ENCODE results near the gene HLA-A. TPM values are rescaled to one million over a fixed set of nuclear protein-coding genes. Genes with fewer than 3 reads are reported as not detected.
"Not testable (repeated sequence)": the region's sequence is repeated elsewhere in the genome, so short reads cannot be mapped to it uniquely, and the experiment has no call there.

HLA-A gene
- total RNA-seq, 1 experiment from 2014 or later: 2,135 TPM

- DNase-seq (ENCODE audit: low read depth): no peak
Observed at GRCh38 chr6:29961966-29962365, 19.6 kb downstream of the HLA-A start.

DNA sequence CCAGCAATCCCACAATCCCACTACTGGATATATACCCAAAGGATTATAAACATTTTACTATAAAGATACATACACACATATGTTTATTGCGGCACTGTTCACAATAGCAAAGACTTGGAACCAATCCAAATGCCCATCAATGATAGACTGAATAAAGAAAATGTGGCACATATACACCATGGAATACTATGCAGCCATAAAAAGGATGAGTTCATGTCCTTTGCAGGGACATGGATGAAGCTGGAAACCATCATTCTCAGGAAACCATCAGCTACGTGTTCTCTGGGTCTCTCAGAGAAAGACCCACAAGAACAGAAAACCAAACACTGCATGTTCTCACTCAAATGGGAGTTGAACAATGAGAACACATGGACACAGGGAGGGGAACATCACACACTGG lies 21.4 kb downstream of the HLA-A start:
- not testable (repeated sequence) for DNase-seq (ENCODE audit: low read depth)

- no peak for DNase-seq (ENCODE audit: low read depth)
Observed at GRCh38 chr6:29964518-29964886, 22.2 kb downstream of the HLA-A start.

DNA sequence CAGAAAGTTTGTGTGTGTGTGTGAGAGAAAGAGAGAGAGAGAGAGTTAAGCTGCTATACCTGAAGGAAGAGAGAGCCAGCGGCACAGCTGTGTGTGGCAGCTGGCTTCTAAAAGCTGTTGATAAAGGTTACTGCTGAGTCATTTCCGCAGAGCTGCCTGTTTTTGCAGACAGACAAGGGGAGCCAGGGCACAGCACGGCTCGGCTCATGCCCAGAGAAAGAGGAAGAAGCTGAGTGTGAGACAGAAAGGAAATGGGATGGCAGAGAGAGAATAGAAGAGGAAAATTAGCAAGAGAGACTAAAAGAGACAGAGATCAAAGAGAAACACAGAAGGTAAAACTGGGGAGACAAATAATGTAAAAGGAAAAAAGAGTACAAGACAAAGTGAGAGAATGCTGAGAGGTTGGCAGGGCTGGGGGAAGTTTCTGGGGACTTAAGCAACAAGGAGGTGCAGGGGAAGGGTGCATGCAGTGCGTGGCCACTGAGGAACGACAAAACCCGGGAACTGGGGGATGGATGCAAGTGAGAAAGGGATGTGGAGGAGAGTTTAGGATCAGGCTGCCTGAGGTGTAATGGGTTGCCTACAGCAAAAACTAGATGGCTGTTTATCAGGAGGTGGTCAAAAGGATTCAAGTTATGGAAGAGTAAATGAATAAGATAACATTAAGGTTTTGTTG lies 22.7 kb downstream of the HLA-A start:
- peak; percentile 96 for DNase-seq (ENCODE audit: low read depth)

- DNase-seq (ENCODE audit: low read depth): no peak
Observed at GRCh38 chr6:29965563-29965872, 23.2 kb downstream of the HLA-A start.

DNA sequence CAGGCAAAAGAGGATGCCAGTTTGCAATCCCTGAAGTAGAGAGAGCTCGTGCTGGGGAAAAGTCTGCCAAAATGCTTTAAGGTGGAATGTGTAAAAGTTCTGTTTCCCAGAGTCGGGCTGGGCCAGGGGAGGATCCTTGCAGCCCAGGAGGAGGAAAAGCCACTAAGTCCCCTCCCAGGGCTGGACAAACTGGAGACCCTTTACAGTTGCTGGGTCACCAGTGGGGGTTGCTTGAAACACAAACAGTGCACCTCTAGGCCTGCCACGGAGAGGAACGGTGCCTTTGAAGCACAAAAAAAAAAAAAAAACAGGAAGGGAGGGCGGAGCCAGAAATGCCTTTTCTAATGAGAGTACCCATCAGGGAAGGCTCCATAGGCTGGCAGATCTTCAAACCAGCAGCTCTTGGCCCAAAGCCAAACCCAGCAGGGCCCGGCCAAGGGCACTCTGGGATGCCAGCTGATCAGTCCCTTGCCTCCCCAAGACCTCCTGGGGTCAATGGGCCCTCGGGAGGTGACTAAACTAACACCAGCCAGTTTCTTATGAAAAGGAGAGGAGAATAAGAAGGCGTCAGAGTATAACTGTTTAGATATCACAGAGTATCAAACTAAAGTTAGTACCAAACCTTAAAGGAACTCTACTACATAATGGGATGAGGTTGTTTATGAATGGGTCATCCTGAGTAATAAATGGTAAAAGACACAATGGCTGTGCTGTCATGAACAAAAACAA lies 23.7 kb downstream of the HLA-A start:
- DNase-seq (ENCODE audit: low read depth): peak; percentile 98

DNA sequence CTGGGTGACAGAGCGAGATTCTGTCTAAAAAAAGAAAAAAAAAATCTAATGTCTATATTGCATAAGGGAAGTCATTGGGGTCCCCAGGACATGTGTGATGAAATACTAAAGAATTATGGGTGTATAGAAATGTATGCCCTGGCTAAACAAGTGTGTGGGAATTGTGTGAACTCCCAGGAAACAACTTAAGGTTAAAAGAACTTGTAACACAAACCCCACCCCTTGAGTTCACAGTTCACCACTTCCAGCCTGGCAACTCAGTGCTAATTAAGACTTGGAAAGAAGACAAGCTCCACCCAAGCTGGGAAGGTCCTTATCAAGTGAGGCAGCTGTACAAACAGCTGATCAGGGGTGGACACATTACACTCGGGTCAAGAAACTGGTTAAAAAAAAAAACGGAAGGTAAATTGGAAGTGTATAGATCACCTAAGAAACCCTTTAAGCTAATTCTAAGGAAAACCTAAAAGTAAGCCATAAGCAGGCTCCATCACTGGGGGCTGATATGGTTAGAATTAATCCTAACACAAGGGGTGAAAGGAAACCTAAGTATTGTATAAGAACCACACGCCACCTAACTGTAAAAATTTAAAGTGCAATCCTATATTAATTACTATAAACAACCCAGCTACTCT lies 25.2 kb downstream of the HLA-A start:
- DNase-seq (ENCODE audit: low read depth): peak; percentile 62

GRCh38 chr6:29968130-29968529 lies 25.8 kb downstream of the HLA-A start:
- DNase-seq (ENCODE audit: low read depth): peak; percentile 96

GRCh38 chr6:29968905-29969304 lies 26.6 kb downstream of the HLA-A start:
- no peak for DNase-seq (ENCODE audit: low read depth)

- no peak for DNase-seq (ENCODE audit: low read depth)
Observed at GRCh38 chr6:29970711-29971110, 28.4 kb downstream of the HLA-A start.

DNA sequence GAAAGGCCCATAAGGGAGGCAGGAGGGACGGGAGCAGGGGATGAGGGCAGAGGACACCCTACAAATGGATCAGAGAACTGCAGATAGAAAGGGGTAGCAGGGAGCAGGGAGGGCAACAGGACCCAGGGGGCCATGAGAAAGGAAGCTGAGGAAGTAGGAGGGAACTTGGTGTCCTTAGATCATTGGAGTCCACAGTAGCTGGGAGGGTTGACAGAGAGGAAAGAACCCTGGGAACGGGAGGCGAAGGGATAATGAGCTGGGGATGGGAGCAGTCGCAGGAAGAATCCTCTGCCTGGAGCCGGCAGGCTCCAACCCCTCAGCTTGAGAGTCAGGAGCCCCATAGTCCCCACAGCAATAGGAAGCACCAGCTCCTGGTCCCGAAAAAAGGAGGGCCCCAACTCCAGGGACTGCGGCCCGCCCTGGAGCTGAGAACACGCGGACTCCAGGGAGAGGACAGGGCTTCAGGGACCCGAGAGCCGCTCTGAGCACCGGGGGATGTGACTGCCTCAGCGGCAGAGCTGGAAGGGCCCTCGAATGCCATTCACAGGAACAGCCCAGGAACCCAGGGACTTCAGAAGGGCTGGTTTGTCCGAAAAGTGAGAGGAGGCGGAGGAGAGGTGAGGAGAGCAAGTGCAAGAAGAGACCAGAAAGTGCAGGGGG lies 32.7 kb downstream of the HLA-A start:
- DNase-seq (ENCODE audit: low read depth): no peak

- no peak for DNase-seq (ENCODE audit: low read depth)
Observed at GRCh38 chr6:29975561-29975907, 33.2 kb downstream of the HLA-A start.

DNA sequence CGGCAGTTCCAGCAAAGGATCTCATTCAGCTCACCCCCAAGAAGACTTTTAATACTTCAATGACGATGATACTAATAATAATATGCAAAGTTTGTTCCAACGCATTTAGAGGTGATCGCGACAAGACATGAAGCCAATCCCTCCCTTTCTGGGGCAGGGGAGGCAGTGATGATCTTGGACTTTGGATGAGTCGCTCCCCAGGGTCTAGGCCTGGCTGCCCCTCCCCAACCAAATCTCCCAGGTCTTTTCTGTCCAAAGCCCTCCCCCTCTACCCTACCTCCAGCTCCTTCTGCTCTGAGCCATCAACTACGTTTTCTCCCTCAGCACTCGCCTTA lies 33.9 kb downstream of the HLA-A start:
- no peak for DNase-seq (ENCODE audit: low read depth)

DNA sequence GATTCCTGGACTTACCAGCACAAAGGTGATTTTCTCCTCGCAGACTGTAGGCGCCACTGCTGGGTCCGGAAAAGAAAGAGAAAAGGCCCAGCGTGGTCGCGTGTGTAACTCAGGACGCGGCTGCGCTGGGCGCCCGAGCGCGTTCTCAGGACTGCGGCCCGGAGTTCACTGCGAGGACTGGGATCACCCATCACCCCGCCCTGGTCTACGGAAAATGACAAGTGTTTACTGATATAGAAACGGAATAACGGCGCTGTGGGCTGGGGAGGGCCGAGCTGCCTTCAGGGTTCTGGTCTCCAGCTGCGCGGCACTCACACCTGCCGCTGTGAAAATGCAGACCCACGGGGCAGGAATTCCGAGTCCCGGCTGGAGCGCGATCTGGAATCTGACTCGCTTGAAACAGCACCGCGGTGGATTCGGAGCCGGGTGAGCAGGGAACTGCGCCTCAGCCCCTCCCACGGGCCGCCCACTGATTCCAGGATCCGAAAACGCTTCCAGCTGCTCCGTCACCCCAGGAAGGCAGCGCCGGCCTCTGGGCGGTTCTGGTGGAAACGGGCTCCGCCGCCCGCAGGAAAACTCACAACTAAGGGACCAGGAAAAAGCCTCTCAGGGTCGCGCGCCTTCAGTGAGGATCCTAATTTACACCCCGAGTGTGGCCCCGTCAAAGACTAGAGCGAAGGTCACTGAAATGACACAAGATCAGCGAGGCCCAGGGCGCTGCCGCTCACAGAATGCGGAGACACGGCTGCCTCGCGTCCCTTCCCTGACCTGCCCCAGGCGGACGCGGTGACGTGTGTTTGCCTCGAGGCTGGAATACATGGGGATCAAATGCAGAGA lies 34.5 kb downstream of the HLA-A start:
- peak; percentile 91 for DNase-seq (ENCODE audit: low read depth)

DNA sequence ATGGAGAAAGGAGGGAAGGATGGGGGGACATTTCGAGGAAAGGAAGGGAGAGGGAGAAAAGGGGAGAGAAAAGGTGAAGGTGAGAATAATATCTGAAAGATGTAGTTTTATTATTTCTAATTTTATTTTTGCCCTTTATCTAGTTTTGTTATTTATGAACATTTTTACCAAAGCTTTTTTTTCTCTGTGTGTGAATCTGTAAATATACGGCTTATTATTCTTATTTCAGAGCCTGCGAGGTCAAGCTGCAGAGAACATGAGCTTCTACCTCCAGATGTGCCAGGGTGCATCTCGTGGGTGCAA lies 35.0 kb downstream of the HLA-A start:
- no peak for DNase-seq (ENCODE audit: low read depth)

DNA sequence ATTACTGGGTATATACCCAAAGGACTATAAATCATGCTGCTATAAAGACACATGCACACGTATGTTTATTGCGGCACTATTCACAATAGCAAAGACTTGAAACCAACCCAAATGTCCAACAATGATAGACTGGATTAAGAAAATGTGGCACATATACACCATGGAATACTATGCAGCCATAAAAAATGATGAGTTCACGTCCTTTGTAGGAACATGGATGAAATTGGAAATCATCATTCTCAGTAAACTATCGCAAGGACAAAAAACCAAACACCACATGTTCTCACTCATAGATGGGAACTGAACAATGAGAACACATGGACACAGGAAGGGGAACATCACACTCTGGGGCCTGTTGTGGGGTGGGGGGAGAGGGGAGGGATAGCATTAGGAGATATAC lies 37.7 kb downstream of the HLA-A start:
- not testable (repeated sequence) for DNase-seq (ENCODE audit: low read depth)

- DNase-seq (ENCODE audit: low read depth): no peak
Observed at GRCh38 chr6:29980511-29980910, 38.2 kb downstream of the HLA-A start.

DNA sequence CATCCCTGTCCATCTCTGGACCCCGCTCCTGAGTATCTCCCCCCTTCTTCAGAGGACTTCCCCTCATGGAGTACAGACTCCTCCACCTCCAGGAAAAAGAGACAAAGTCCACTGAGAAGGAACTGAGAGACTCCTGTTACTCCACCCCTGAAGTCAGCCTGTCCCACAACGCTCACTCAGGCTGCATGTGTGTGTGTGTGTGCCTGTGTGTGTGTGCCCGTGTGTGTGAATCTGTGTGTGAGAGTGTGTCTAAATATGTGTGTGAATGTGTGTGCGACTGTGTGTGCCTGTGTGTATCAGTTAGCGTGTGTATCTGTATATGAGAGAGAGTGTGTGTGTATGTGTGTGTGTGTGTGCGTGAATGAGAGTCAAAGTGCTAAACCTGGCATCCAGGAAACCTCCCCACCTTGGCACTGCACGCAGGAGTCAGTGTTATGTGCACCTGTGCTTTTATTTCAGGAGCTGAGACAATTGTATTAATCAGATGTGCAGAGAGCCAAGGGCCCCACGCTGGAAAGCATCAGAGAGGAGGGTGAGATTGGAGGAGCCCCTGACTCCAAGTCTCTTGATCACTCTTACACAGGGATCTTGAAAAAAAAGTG lies 39.0 kb downstream of the HLA-A start:
- no peak for DNase-seq (ENCODE audit: low read depth)

- DNase-seq (ENCODE audit: low read depth): no peak
Observed at GRCh38 chr6:29982097-29982496, 39.8 kb downstream of the HLA-A start.

GRCh38 chr6:29984232-29984631 lies 41.9 kb downstream of the HLA-A start:
- no peak for DNase-seq (ENCODE audit: low read depth)

- no peak for DNase-seq (ENCODE audit: low read depth)
Observed at GRCh38 chr6:29984992-29985391, 42.7 kb downstream of the HLA-A start.

Measured in M059J (cell line).